GM12873 (cell line): ENCODE measurements around the gene SPINT2.

ENCODE experiments used
- TF ChIP-seq, protein P1 (sequence below): IDR thresholded peaks from 2 replicates; pipeline ENCODE4 v1.5.1; 2012; ENCODE audit warnings: low read depth, mild to moderate bottlenecking, moderate library complexity, low read length, control low read depth; ENCODE audit not compliant: insufficient read depth; ENCODE audit errors: missing control alignments

SPINT2 gene

DNA sequence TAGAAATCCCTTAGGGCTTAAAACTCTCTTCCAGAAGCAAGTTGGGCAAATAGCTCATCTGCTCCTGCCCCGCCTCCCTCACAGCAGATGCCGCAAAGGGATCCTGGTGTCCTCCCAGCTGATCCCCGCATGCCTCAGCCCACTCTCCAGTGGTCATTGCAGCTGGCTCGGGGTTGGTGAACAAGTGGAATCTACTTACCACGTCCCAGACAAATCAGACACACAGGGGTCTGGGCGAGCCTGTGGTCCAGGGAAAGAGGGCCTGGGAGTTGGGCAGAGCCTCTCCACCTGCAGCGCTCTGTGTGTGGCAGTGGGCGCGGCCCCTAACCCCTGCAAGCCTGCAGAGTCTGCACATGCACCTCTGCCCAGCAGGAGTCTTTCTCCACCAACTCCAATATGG lies 28.9 kb downstream of the SPINT2 start:
- TF ChIP-seq, protein P1, sequence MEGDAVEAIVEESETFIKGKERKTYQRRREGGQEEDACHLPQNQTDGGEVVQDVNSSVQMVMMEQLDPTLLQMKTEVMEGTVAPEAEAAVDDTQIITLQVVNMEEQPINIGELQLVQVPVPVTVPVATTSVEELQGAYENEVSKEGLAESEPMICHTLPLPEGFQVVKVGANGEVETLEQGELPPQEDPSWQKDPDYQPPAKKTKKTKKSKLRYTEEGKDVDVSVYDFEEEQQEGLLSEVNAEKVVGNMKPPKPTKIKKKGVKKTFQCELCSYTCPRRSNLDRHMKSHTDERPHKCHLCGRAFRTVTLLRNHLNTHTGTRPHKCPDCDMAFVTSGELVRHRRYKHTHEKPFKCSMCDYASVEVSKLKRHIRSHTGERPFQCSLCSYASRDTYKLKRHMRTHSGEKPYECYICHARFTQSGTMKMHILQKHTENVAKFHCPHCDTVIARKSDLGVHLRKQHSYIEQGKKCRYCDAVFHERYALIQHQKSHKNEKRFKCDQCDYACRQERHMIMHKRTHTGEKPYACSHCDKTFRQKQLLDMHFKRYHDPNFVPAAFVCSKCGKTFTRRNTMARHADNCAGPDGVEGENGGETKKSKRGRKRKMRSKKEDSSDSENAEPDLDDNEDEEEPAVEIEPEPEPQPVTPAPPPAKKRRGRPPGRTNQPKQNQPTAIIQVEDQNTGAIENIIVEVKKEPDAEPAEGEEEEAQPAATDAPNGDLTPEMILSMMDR = no peak

DNA sequence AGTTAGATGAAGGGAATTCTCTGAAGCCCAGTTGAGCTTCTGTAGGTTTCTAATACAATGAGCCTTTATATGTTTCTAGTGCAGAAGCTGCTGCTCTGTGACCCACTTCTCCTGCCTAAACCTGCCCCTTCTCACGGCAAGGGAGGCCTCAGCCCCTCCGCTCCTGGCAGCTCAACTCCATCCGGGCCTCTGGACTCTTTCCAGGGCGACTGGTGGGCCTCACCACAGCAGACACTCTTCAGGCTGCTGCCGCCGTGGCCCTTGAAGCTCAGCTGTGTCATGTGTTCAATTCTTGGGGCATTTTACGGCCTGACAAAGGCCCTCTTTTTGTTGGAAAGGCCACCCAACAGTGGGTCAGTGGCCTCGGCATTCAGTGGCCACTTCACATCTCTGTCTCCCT lies 29.7 kb downstream of the SPINT2 start:
- TF ChIP-seq, protein P1 = no peak

DNA sequence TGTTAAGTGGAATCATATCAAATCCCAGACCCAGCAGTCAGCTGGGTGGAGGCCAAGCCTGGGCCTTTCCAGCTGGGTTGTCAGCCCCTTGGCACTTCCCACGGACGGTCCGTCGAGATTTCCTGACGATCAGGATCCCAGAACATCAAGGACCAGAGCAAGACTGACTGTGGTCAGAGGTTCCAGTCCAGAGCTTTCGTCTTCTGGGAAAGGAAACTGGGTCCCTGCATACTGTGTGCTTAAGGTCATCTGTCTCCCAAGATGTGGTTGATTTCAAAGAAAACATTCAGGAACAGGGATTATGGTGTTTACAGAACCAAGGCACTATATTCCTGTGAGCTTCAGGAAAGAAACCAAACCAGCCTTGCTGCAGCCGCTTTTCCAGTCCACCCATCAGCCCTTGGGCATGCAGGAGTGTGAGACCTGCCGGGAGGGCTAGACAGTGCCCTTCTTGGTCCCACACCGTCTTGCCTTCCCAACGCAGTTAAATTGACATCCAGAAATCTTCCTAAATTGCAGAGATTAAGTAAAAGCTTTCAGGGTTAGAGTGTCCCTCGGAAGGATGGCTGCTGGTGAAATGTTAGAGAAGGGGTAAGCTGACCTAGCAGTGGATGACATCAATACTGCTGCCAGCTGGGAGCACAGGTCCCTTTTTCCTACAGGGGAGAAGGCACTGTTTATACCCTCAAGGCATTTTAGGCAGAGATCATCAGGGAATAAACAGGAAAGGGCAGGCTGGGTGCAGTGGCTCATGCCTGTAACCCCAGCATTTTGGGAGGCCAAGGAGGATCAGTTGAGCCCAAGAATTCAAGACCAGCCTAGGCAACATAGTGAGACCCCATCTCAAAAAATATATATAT lies 34.7 kb downstream of the SPINT2 start:
- TF ChIP-seq, protein P1 = no peak

DNA sequence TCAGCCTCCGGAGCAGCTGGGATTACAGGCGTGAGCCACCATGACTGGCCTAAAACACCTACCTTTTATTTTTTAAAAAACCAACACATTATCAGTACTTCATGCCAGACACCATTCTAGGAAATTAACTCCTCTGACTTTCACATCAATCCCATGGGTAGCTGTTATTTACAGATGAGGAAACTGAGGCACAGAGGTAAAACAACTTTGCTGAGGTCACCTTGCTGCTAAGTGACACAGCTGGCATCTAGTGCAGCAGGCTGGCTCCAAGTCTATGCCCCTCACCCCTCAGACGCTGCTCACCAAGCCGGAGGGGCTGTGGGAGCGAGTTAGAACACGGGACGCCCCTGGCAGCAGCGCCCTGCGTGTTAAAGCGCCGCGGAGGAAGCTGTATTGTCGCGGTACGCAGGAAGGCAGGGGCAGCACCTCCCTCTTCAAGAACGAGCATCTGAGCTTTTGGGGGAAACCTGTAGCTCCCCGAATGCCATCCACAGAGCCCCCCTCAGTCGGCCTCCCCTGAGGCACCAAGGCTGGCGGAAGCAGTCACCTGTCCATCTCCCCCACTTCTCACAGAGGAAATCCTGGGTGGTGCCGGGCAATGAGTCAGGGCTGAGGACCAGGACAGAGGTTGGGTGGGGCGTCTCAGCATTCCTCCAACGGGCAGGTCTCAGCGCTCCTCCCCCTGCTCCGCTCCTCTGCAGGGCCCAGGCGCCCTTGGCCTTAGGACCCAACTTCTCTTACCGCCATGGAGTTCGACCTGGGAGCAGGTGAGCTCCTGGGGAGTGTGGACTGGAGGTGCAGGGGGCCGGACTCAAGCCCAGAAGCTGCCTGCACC lies 39.4 kb downstream of the SPINT2 start, which contains the start of gene C19orf33:
C19orf33 (plus strand) TSS at position 735 of the 835 bp plus-strand sequence; CDS start at position 746, 11 bp downstream.
- TF ChIP-seq, protein P1 = no peak

DNA sequence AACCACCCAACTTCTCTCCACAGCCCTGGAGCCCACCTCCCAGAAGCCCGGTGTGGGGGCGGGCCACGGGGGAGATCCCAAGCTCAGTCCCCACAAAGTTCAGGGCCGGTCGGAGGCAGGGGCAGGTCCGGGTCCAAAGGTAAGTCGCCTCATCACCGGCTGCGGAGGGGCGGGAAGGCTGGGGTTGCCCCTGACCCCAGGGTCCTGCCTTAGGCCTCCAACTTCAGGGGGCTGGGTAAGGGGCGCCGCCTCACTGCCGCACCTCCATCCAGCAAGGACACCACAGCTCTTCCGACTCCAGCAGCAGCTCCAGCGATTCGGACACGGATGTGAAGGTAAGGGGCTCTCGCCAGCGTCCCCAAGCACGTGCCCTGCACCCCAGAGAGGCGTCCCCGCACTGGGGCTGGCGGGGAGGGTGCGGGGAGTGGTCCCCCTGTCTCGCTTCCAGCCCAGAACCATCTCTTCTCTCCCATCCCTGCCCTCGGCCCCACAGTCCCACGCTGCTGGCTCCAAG lies 40.0 kb downstream of the SPINT2 start:
- TF ChIP-seq, protein P1 = no peak

DNA sequence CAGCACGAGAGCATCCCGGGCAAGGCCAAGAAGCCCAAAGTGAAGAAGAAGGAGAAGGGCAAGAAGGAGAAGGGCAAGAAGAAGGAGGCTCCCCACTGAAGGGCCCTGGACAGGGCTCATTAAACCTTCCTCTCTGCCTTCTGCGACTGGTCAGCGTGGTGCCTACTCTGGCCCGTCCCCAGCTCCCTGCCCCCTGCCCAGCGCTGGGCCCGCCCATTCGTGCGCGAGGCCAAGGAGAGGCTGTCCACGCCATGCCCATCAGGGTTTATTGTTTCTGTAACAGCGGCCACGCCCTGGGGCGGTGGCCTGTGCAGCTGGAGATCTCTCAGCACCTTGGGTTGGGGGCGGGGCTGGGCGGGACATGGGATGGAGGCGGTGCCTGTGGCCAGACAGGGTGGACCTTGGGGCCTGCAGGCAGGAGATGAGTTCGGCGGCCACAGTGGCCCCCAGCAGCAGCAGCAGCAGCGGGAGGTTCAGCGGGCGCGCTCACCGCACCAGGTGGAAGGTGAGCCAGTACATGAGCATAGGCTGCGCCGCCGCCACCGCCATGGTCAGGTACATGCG lies 40.6 kb downstream of the SPINT2 start:
- TF ChIP-seq, protein P1 = no peak

DNA sequence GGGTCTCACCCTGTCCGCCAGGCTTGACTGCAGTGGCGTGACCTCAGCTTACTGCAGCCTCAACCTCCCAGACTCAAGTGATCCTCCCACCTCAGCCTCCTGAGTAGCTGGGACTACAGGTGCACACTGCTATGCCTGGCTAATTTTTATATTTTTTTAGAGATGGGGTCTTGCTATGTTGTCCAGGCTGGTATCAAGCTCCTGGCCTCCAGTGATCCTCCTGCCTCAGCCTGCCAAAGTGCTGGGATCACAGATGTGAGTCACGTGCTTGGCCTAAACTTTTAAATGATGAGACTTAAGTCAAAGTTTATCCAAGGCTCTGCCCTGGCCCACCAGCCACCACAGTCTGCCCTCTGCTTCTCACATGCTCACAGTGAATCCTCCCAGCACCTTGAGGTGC lies 41.9 kb downstream of the SPINT2 start:
- TF ChIP-seq, protein P1 = no peak
